WTC11 (cell line): ENCODE results near the gene EXOSC2. TPM values are rescaled to one million over a fixed set of nuclear protein-coding genes. Genes with fewer than 3 reads are reported as not detected.
A peak's percentile ranks its signal among the peaks of the same experiment; 100 is the strongest.

ENCODE experiments used
- ATAC-seq: fragments of 200-7000 bp; cut with Tn5 transposase; 2 replicates; pipeline ENCODE4 v1.10.0; 2021; ENCODE audit warnings: mild to moderate bottlenecking, moderate library complexity
- CTCF ChIA-PET: fragments of 300-600 bp; sonication (Branson Sonifier 250); formaldehyde crosslinking; loops from one replicate; lab custom pipeline; 2021; ENCODE audit warnings: antibody characterized with exemption; lab: Charles Lee
- POLR2A ChIA-PET: fragments of 350-600 bp; sonication (Branson Sonifier 250); formaldehyde crosslinking; loops from one replicate; lab custom pipeline; 2021; ENCODE audit warnings: antibody characterized with exemption; lab: Charles Lee
- DNase-seq: peaks from one replicate; pipeline ENCODE4 v3.0.0; 2021; ENCODE audit warnings: low spot score
- H3K27ac Mint-ChIP-seq: 2 replicates; pipeline ENCODE4 v1.8.0; 2021; ENCODE audit warnings: mixed read lengths
- H3K27me3 Mint-ChIP-seq: 2 replicates; pipeline ENCODE4 v1.8.0; 2021; ENCODE audit warnings: low read depth, mild to moderate bottlenecking, moderate library complexity, mixed read lengths
- H3K36me3 Mint-ChIP-seq: 2 replicates; pipeline ENCODE4 v1.8.0; 2021; ENCODE audit warnings: mixed read lengths
- H3K4me1 Mint-ChIP-seq: 2 replicates; pipeline ENCODE4 v1.8.0; 2022; ENCODE audit warnings: mixed read lengths
- H3K4me3 Mint-ChIP-seq: 2 replicates; pipeline ENCODE4 v1.8.0; 2021; ENCODE audit warnings: mild to moderate bottlenecking, moderate library complexity, mixed read lengths
- H3K9me3 Mint-ChIP-seq: 2 replicates; pipeline ENCODE4 v1.8.0; 2021; ENCODE audit warnings: mixed read lengths
- AR ChIP-seq: fragments of 250-450 bp; sonication (Bioruptor Pico); IDR thresholded peaks from 2 replicates; pipeline ENCODE4 v1.9.0; 2021; ENCODE audit warnings: mild to moderate bottlenecking
- ATF1 ChIP-seq: sonication (generic); formaldehyde crosslinking; IDR thresholded peaks from 2 replicates; pipeline ENCODE4 v1.8.1; 2023; ENCODE audit warnings: mild to moderate bottlenecking, moderate library complexity, missing genetic modification reagents
- ATF2 ChIP-seq: sonication (generic); formaldehyde crosslinking; IDR thresholded peaks from 2 replicates; pipeline ENCODE4 v1.8.1; 2022; ENCODE audit warnings: low read depth, missing genetic modification reagents, borderline replicate concordance
- ATF6 ChIP-seq: sonication (generic); formaldehyde crosslinking; IDR thresholded peaks from 2 replicates; pipeline ENCODE4 v1.8.1; 2023; ENCODE audit warnings: mild to moderate bottlenecking, missing genetic modification reagents
- CBFB ChIP-seq: sonication (generic); formaldehyde crosslinking; IDR thresholded peaks from 2 replicates; pipeline ENCODE4 v1.8.1; 2022; ENCODE audit warnings: mild to moderate bottlenecking, low read depth, missing genetic modification reagents
- CDX4 ChIP-seq: fragments of 250-450 bp; sonication (Bioruptor Pico); IDR thresholded peaks from 2 replicates; pipeline ENCODE4 v1.9.0; 2021; ENCODE audit warnings: moderate library complexity, mild to moderate bottlenecking, inconsistent platforms, borderline replicate concordance
- CREM ChIP-seq: sonication (generic); formaldehyde crosslinking; IDR thresholded peaks from 2 replicates; pipeline ENCODE4 v1.8.1; 2022; ENCODE audit warnings: mild to moderate bottlenecking, missing genetic modification reagents, moderate library complexity
- E2F1 ChIP-seq: sonication (generic); formaldehyde crosslinking; IDR thresholded peaks from 2 replicates; pipeline ENCODE4 v1.8.0; 2022; ENCODE audit warnings: mild to moderate bottlenecking, missing genetic modification reagents
- FOXJ3 ChIP-seq: sonication (generic); formaldehyde crosslinking; IDR thresholded peaks from 2 replicates; pipeline ENCODE4 v1.9.0; 2021; ENCODE audit warnings: missing genetic modification reagents, mild to moderate bottlenecking, borderline replicate concordance
- FOXP4 ChIP-seq: sonication (generic); formaldehyde crosslinking; IDR thresholded peaks from 2 replicates; pipeline ENCODE4 v1.8.0; 2022; ENCODE audit warnings: mild to moderate bottlenecking, missing genetic modification reagents
- MAX ChIP-seq: sonication (generic); formaldehyde crosslinking; IDR thresholded peaks from 2 replicates; pipeline ENCODE4 v1.8.0; 2022; ENCODE audit warnings: mild to moderate bottlenecking, missing genetic modification reagents
- MXD4 ChIP-seq: fragments of 250-450 bp; sonication (Bioruptor Pico); IDR thresholded peaks from 2 replicates; pipeline ENCODE4 v1.8.0; 2021; ENCODE audit warnings: mild to moderate bottlenecking, moderate library complexity, borderline replicate concordance
- NR2C2 ChIP-seq: sonication (generic); formaldehyde crosslinking; IDR thresholded peaks from 2 replicates; pipeline ENCODE4 v1.8.0; 2022; ENCODE audit warnings: mild to moderate bottlenecking, missing genetic modification reagents
- PREB ChIP-seq: sonication (generic); formaldehyde crosslinking; IDR thresholded peaks from 2 replicates; pipeline ENCODE4 v1.8.1; 2022; ENCODE audit warnings: mild to moderate bottlenecking, missing genetic modification reagents, moderate library complexity, borderline replicate concordance
- SMAD3 ChIP-seq: sonication (generic); formaldehyde crosslinking; IDR thresholded peaks from 2 replicates; pipeline ENCODE4 v1.8.0; 2022; ENCODE audit warnings: missing genetic modification reagents, mild to moderate bottlenecking, borderline replicate concordance
- TEAD1 ChIP-seq: sonication (generic); formaldehyde crosslinking; IDR thresholded peaks from 2 replicates; pipeline ENCODE4 v1.8.0; 2022; ENCODE audit warnings: mild to moderate bottlenecking, missing genetic modification reagents
- USF2 ChIP-seq: sonication (generic); formaldehyde crosslinking; IDR thresholded peaks from 2 replicates; pipeline ENCODE4 v1.8.1; 2023; ENCODE audit warnings: mild to moderate bottlenecking, missing genetic modification reagents, moderate library complexity
- ZNF121 ChIP-seq: sonication (generic); formaldehyde crosslinking; IDR thresholded peaks from 2 replicates; pipeline ENCODE4 v1.8.0; 2023; ENCODE audit warnings: missing genetic modification reagents
- ZSCAN18 ChIP-seq: fragments of 250-450 bp; sonication (Bioruptor Pico); IDR thresholded peaks from 2 replicates; pipeline ENCODE4 v2.1.2; 2022; ENCODE audit warnings: mild to moderate bottlenecking, moderate library complexity
- total RNA-seq: library from RNA; stranded (reverse); gene quantifications from 3 replicates; pipeline ENCODE4 v1.2.3, GENCODE V29; 2021

EXOSC2 gene
- total RNA-seq, 1 experiment from 2014 or later: 76.1 TPM

- Mint-ChIP-seq H3K36me3 (no peaks in the 10 kb centered on the region), H3K9me3 (no peaks in the 10 kb centered on the region), H3K27me3 (peaks cover 35% of the 10 kb centered on the region), H3K4me1 (no peaks in the 10 kb centered on the region), H3K4me3 (no peak overlapping the region), H3K27ac (no peak overlapping the region)
- peak; percentile 11 for DNase-seq
- no peak for TF ChIP-seq TEAD1 (CRISPR knock-in tag)
- TF ChIP-seq CBFB: no peak
- TF ChIP-seq PREB: no peak
- no peak for TF ChIP-seq USF2
- ChIA-PET CTCF (interaction anchor here (1.2 to 2.2 kb wide), 2 partner anchors 32 to 191 kb away, joined by 4 to 5 read pairs; no protein-coding TSS in a partner anchor), POLR2A (no interaction called here)
- no peak for ATAC-seq
Measured at GRCh38 chr9:130651752-130652151, 41.8 kb upstream of the EXOSC2 start.

GRCh38 chr9:130654879-130655278 lies 38.7 kb upstream of the EXOSC2 start:
- ChIA-PET POLR2A (no interaction called here), CTCF (interaction anchor here (0.6 to 2.3 kb wide), 3 partner anchors 29 to 555 kb away, joined by 4 to 6 read pairs (median 5); no protein-coding TSS in a partner anchor)
- H3K4me3 Mint-ChIP-seq: no peak overlapping the region
- no peak overlapping the region for H3K27ac Mint-ChIP-seq
- H3K4me1 Mint-ChIP-seq: no peaks in the 10 kb centered on the region
- no peak for ATAC-seq
- no peaks in the 10 kb centered on the region for H3K9me3 Mint-ChIP-seq
- 0 out of 2 replicates have a peak, but pooled peaks cover 3% of the 10 kb centered on the region for H3K36me3 Mint-ChIP-seq
- peaks cover 66% of the 10 kb centered on the region for H3K27me3 Mint-ChIP-seq
- DNase-seq: no peak
- TF ChIP-seq MXD4 (no peak), NR2C2 (CRISPR knock-in tag) (no peak), USF2 (no peak), ATF6 (CRISPR knock-in tag) (no peak), SMAD3 (CRISPR knock-in tag) (no peak), ATF2 (no peak), FOXP4 (CRISPR knock-in tag) (no peak), MAX (CRISPR knock-in tag) (no peak), E2F1 (CRISPR knock-in tag) (no peak), AR (CRISPR knock-in tag) (no peak), ATF1 (CRISPR knock-in tag) (no peak), FOXJ3 (CRISPR knock-in tag) (no peak), ZSCAN18 (CRISPR knock-in tag) (no peak), CDX4 (CRISPR knock-in tag) (no peak), CREM (CRISPR knock-in tag) (no peak), ZNF121 (CRISPR knock-in tag) (no peak)
